ENCODE results near the gene LEMD2. TPM values are rescaled to one million over a fixed set of nuclear protein-coding genes. Genes with fewer than 3 reads are reported as not detected.

LEMD2 gene
- total RNA-seq, 1 experiment from 2014 or later, result 65.9 TPM

- CTCF ChIA-PET, result interaction anchor here (0.6 to 1.7 kb wide), 4 partner anchors 10 to 156 kb away, joined by 4 to 11 read pairs (median 6); partner anchors contain the start of gene UQCC2
- no peaks in the 10 kb centered on the region for H3K36me3 ChIP-seq (ENCODE audit: low read depth)
- peaks cover 41% of the 10 kb centered on the region for H3K4me1 ChIP-seq (replicated peaks; ENCODE audit: insufficient read depth)
- H3K4me3 ChIP-seq, result no peak overlapping the region
- H3K79me2 ChIP-seq (ENCODE audit: low read depth), result no peaks in the 10 kb centered on the region
- BruUV-seq (replicated peaks), result no TSS peak
- POLR2A ChIA-PET (ENCODE audit: unreplicated experiment), result interaction anchor here (0.6 kb wide), 2 partner anchors 36 to 247 kb away, joined by 3 to 6 read pairs; no protein-coding TSS in a partner anchor
- peak in 1 of 2 experiments; percentile 37 for DNase-seq
- no peaks in the 10 kb centered on the region for H3K9me2 ChIP-seq (ENCODE audit: insufficient read depth)
- H3K9me3 ChIP-seq (ENCODE audit: insufficient read depth, low read depth), result no peaks in the 10 kb centered on the region
- peak overlapping the region; percentile 29; the same call in 1 of the 2 replicates for H3K4me2 ChIP-seq
- H2AFZ ChIP-seq, result no peak overlapping the region
- H3K27ac ChIP-seq, result no peak overlapping the region
- H3K27me3 ChIP-seq (ENCODE audit: insufficient read depth, low read depth), result no peaks in the 10 kb centered on the region
- TF ChIP-seq CTCF (conservative IDR thresholded peaks at IDR 0.05) (no peak), EZH2 (IDR thresholded peaks at IDR 0.05; ENCODE audit: low read depth) (no peak)
- no peaks in the 10 kb centered on the region for H4K20me1 ChIP-seq (ENCODE audit: insufficient read depth)
- intact Hi-C loops (cut with micrococcal nuclease; ENCODE audit: unreplicated experiment), result no loop called here
- peaks cover 9% of the 10 kb centered on the region; the same call in 1 of the 2 replicates for H3F3A ChIP-seq (ENCODE audit: insufficient read depth, low read depth)
Observed at GRCh38 chr6:33751771-33752645, 36.9 kb downstream of the LEMD2 start.

- H3K27ac ChIP-seq, result no peak overlapping the region
- H3K36me3 ChIP-seq (ENCODE audit: low read depth), result no peaks in the 10 kb centered on the region
- no peaks in the 10 kb centered on the region for H3K9me3 ChIP-seq (ENCODE audit: insufficient read depth, low read depth)
- peaks cover 35% of the 10 kb centered on the region for H3K4me1 ChIP-seq (replicated peaks; ENCODE audit: insufficient read depth)
- TF ChIP-seq CTCF (conservative IDR thresholded peaks at IDR 0.05) (no peak), EZH2 (IDR thresholded peaks at IDR 0.05; ENCODE audit: low read depth) (no peak)
- BruUV-seq (replicated peaks), result no TSS peak
- H3K27me3 ChIP-seq (ENCODE audit: insufficient read depth, low read depth), result no peaks in the 10 kb centered on the region
- H3F3A ChIP-seq (ENCODE audit: insufficient read depth, low read depth), result peaks cover 9% of the 10 kb centered on the region; the same call in 1 of the 2 replicates
- no peak overlapping the region for H2AFZ ChIP-seq
- no peaks in the 10 kb centered on the region for H3K79me2 ChIP-seq (ENCODE audit: low read depth)
- DNase-seq, result no peak
- H3K4me3 ChIP-seq, result no peak overlapping the region
- ChIA-PET POLR2A (ENCODE audit: unreplicated experiment) (interaction anchor here (0.6 kb wide), 1 partner anchor 10 kb away, joined by 5 read pairs; no protein-coding TSS in a partner anchor), CTCF (interaction anchor here (0.7 to 1.7 kb wide), 2 partner anchors 12 to 17 kb away, joined by 6 to 10 read pairs; no protein-coding TSS in a partner anchor)
- H4K20me1 ChIP-seq (ENCODE audit: insufficient read depth), result no peaks in the 10 kb centered on the region
- intact Hi-C loops (cut with micrococcal nuclease; ENCODE audit: unreplicated experiment), result no loop called here
- H3K4me2 ChIP-seq, result peak overlapping the region; percentile 29
- H3K9me2 ChIP-seq (ENCODE audit: insufficient read depth), result no peaks in the 10 kb centered on the region
Observed at GRCh38 chr6:33750244-33750991, 38.5 kb downstream of the LEMD2 start.

- Histone ChIP-seq H3K9me2 (ENCODE audit: insufficient read depth) (no peaks in the 10 kb centered on the region), H3K4me2 (no peak overlapping the region), H2AFZ (no peak overlapping the region), H3K4me3 (no peak overlapping the region), H3K9me3 (ENCODE audit: insufficient read depth, low read depth) (no peaks in the 10 kb centered on the region), H3K36me3 (ENCODE audit: low read depth) (no peaks in the 10 kb centered on the region), H3F3A (ENCODE audit: insufficient read depth, low read depth) (peaks cover 12% of the 10 kb centered on the region; the same call in 1 of the 2 replicates), H3K27me3 (ENCODE audit: insufficient read depth, low read depth) (no peaks in the 10 kb centered on the region), H3K4me1 (replicated peaks; ENCODE audit: insufficient read depth) (peaks cover 37% of the 10 kb centered on the region), H4K20me1 (ENCODE audit: insufficient read depth) (no peaks in the 10 kb centered on the region), H3K79me2 (ENCODE audit: low read depth) (no peaks in the 10 kb centered on the region), H3K27ac (no peak overlapping the region)
- TF ChIP-seq CTCF (conservative IDR thresholded peaks at IDR 0.05), result no peak
- no peak for TF ChIP-seq EZH2 (IDR thresholded peaks at IDR 0.05; ENCODE audit: low read depth)
- intact Hi-C loops (cut with micrococcal nuclease; ENCODE audit: unreplicated experiment), result no loop called here
- ChIA-PET POLR2A (ENCODE audit: unreplicated experiment) (no interaction called here), CTCF (interaction anchor here (0.6 kb wide), 1 partner anchor 286 kb away, joined by 3 read pairs; no protein-coding TSS in a partner anchor)
- DNase-seq, result no peak
- no TSS peak for BruUV-seq (replicated peaks)
Observed at GRCh38 chr6:33749401-33749800, 39.5 kb downstream of the LEMD2 start.

Measured in PC-9 (cell line).